ENCODE data around the gene NSFL1C.

The NSFL1C gene

DNA sequence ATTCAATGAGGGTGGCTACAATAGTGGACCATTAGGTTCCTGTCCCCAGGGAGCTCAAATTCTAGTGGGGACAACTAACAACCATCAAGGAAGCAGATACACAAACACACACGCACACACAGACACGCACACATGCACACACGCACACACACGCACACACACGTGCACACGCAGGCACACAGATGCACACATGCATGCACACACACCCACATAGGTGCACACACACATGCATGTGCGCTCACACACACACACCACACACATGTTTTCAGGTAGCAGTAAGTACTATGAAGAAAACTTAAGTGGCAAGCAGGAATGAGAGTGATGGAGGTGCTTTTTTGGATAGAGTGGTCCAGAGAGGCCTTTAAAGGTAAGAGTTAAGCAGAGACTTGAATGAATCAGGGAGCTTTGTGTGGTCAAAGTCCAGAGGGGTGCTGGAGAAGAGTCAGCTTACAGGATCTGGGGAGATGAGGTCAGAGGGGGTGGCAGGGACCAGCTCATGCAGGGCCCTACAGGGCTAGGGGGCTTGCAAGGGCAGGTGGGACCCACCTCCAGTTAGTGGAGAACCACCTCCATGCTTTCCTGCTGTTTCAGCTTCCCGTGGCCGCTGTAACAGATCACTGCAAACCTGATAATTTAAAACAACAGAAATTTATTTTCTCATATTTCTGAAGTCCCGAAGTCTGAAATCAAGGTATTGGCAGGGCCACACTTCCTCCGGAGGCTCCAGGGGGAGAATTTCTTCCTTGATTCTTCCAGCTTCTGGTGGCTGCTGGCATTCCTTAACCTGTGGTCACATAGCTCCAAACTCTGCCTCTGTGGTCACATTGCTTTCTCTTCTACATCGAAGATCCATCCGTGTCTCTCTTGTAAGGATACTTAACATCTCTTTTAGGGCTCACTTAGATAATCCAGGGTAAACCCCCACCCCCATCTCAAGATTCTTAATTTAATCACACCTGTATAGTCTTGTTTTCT, 6.9 kb upstream of the NSFL1C start:
- TF ChIP-seq GATA3 (IDR thresholded peaks at IDR 0.05; ENCODE audit: low read depth, low read length) (no peak), GATA2 (IDR thresholded peaks at IDR 0.05; ENCODE audit: low read depth, low read length) (no peak)

DNA sequence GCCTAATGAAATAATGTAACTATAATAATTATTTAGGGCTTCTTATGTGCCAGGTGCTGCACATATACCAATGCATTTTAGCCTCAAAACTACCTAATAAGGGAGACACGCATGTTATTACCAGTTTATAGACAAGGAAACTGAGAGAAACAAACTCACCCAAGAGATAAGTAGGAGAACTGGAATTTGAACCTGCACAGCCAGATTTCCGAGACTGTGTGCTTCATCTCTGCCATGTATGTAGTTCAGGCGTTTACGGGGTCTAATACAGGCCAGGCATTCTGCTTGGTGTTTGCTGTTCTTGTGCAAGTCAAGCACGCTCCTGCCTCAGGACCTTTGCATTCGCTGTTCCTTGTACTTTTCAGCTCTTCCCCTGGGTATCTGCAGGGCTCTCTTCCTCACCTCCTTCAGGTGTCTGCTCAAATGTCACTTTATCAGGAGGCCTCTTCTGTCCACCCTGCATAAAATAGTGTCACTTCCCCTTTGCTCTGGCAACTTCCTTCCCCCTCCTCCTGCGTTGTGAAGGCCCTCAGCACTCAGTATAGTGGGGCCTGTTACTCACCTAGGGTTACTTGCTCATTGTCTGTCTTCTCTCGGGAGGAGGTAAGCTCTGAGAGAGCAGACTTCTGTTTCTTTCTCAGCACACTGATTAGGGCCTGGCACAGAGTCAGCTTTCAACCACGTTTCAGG, 6.1 kb upstream of the NSFL1C start:
- TF ChIP-seq GATA2 (IDR thresholded peaks at IDR 0.05; ENCODE audit: low read depth, low read length) = no peak
- TF ChIP-seq GATA3 (IDR thresholded peaks at IDR 0.05; ENCODE audit: low read depth, low read length) = no peak

DNA sequence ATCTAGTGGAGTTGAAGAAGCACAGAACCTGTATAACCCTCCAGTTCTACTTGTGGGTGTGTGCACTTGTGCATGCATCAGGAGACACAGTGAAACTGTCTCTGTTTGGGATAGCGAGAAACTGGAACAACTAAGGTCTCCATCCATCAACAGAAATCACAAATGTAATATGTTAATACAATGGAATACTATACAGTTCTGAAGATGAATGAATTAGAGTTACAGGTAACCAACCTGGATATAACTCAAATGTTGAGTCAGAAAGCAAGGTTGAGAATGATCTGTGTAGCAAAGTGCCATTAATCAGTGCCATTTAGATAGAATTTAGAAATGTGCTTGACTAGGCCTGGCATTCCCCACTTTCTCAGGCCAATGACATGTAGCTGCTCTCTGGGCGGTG, 4.6 kb upstream of the NSFL1C start:
- TF ChIP-seq GATA3 (IDR thresholded peaks at IDR 0.05; ENCODE audit: low read depth, low read length) (no peak), GATA2 (IDR thresholded peaks at IDR 0.05; ENCODE audit: low read depth, low read length) (no peak)

DNA sequence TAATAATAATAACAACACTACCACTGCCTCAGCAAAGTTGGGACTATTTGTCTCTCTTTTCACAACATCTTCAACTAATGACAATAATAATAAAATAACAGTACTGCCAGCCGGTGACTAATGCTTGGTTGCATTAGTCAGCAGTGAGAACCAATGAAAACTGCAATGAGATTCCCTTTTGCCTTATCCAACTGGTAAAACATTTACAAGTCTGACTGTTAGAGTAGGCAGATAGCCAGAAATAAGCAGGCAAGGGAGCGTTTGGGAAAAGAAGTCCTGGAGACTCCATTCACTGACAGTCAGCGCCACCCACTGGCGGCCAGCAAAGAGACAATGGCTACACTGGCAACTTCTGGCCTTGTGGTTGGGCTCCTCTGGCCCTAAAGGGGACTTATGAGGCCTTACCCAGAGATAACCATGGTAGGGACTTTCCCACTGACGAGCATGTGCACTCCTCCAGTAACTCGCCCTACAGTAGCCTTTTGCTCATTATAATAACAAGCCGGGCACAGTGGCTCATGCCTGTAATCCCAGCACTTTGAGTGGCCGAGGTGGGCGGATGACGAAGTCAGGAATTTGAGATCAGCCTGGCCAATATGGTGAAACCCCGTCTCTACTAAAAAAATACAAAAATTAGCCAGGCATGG, 3.4 kb upstream of the NSFL1C start:
- TF ChIP-seq GATA2 (IDR thresholded peaks at IDR 0.05; ENCODE audit: low read depth, low read length) (no peak), GATA3 (IDR thresholded peaks at IDR 0.05; ENCODE audit: low read depth, low read length) (no peak)

DNA sequence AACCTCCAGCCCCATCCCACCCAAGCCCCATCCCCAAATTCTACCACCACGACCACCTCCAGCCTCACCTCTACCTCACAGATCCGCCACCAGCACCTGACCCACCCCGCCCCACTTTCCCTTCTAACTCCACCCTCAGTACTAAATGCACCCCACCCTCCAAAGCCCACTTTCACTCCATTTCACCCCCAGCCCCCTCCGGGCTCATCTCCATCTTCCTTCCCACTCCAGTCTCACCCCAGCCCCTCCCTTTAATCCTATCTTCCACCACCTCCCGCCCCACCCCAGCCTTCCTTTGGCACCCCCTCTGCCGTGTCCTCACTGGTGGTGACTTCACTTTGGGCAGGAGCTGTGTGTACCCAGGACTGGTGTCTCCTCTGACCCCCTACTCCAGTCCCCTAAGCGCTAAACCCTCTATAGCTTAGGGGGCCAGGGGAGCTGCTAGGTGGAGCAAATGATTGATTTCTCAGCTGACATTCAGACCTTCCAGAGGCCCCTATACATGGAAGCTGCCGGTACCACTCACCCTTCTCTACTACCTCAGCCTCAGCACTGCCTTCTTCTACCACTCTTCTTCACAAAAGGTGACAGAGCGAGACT, 2.8 kb upstream of the NSFL1C start:
- TF ChIP-seq GATA3 (IDR thresholded peaks at IDR 0.05; ENCODE audit: low read depth, low read length) (no peak), GATA2 (IDR thresholded peaks at IDR 0.05; ENCODE audit: low read depth, low read length) (no peak)

DNA sequence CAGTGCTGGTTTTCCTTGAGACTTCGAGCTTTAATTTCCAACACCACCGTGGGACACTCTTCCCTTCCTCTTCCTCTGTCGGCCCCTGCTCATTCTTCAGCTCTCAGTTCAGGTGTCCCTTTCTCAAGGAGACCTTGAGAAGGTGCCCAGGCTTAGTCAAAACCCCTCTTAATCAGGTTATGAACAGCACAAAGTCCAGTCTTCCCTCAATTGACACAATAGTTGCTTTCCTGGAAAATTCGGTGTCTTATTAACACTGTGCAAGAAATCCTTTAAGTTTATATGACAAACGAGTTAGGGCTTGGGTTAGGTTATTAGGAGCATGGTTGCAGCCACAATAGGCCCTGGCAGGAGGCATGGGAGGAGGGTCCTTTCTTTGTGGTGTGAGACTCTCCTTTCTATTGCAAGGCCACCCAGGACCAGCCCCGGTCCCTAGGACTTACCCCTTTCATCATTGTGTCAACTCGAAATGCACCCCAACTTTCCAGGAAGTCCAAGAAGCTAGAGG, 1.5 kb upstream of the NSFL1C start:
- TF ChIP-seq GATA3 (IDR thresholded peaks at IDR 0.05; ENCODE audit: low read depth, low read length) (no peak), GATA2 (IDR thresholded peaks at IDR 0.05; ENCODE audit: low read depth, low read length) (no peak)

DNA sequence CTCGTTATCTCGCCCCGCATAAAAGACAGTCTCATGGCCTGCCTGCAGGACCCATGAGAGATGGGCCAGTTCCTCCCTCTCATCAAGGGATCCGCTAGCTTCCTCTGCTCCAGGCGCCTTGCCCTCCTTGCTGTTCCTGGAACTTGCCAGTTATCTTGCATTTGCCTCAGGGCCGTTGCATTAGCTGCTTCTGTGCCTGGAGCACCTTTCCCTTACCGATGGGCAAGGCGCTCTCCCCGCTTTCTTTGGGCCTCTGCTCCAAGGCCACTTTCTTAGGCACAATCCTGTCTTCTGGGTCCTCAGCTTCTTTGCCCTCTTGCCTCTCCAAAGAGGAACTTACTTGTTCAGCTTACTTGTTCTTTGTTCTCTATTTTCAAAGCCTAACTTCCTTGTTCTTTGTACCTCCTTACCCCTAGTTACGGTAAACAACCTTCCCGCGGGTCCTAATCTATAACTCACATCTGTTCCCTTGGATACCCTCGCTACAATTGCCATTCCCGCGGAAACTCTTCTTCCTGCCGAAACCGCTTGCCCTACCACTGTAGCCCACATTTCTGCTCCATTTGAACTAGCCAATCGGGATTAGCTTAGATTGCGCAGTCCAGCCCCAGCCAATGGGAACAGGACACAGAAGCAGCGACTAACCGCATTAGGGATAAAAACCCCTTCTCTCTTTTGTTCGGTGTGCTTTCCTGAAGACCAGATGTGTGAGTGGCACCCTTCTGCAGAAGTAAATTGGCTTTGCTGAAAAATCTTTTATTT, 887 bp upstream of the NSFL1C start:
- TF ChIP-seq GATA3 (IDR thresholded peaks at IDR 0.05; ENCODE audit: low read depth, low read length) (no peak), GATA2 (IDR thresholded peaks at IDR 0.05; ENCODE audit: low read depth, low read length) (no peak)

DNA sequence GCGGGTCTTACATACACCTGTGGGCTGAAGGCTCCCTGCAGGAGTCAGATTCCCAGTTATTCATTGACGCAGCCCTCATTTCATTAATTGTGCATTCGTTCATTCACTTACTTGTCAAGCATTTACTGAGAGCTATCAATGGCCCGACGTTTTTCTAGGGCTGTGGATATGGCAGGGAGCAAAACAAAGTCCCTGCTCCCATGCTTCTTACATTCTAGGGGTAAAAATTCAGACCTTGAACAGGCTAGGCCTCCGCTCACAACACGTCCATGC, 369 bp upstream of the NSFL1C start:
- TF ChIP-seq GATA3 (IDR thresholded peaks at IDR 0.05; ENCODE audit: low read depth, low read length) = no peak
- TF ChIP-seq GATA2 (IDR thresholded peaks at IDR 0.05; ENCODE audit: low read depth, low read length) = no peak

DNA sequence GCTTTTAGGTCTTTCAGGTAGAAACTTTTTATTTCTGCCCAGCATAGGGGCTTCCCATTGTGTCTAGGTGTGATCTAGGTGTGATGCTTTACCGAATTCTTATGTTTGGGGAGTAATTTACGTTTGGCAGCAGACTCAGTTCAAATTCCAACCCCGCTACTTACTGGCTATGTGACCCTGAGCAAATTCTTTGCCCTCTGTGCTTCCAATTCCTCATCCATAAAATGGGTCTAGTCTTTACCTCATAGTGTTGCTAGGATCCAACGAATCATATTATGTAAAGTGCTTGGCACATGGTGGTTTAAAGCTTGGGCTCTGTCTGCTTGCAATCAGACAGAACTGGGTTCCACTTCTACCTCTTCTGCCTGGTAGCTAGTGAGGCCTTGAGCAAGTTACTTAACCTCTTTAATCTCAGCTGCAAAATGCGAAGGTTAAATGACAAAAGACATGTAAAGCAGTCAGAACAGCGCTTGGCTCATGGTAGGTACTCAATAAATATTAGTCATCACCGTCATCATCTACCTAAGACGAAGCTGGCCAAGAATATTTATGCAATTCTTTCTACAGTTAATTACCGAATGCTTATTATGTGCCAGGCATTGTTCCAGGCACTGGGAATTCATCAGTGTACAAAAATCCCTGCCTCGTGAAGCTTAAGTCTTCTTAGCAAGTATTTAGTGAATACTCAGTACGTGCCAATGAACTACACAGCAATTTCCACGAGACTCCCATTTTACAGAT, 1.0 kb downstream of the NSFL1C start:
- TF ChIP-seq GATA2 (IDR thresholded peaks at IDR 0.05; ENCODE audit: low read depth, low read length) (no peak), GATA3 (IDR thresholded peaks at IDR 0.05; ENCODE audit: low read depth, low read length) (no peak)

DNA sequence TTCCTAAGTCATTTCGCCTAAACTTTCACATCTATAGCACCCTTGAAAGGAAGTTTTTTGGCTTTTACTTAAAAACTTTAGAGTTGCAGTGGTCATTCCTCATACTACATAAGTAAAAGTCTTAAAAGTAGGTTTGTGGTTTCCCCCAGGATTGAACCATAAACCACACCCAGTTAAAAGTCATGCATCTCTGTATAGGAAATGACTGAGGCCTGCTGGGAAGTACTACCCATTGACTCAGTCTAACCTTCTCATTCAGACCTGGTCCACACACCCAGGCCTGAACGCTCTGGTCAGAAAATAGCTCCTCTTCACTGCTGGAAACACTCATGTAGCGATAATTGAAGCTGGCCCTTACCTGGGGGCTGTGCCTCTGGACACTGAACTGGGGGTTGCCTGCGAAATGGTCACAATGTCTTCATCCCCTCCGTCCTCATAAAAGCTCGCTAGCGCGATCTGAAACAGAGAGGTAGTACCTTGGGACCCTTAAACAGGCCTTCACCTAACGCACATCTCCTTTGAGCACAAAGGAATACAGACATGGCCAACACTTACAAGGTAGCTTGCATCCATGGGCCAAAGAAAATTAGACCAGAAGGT, 2.6 kb downstream of the NSFL1C start:
- no peak for TF ChIP-seq GATA3 (IDR thresholded peaks at IDR 0.05; ENCODE audit: low read depth, low read length)
- no peak for TF ChIP-seq GATA2 (IDR thresholded peaks at IDR 0.05; ENCODE audit: low read depth, low read length)

DNA sequence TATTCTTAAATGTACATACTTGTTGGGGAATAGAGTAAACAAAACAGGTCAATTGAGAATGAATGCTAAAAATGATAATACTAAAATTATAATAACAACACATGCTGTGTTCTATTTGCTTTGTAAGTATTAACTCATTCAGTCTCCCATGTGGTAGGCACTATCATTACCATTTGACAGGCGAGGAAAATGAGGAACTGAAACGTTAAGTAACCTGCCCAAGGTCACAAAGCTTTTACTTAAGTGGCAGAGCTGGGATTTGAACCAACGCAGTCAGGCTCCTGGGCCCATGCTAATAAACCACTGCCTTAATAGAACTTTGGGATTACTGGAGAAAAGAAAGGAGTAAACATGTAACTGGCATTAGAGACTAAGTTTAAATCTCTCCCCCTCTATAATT, 3.8 kb downstream of the NSFL1C start:
- no peak for TF ChIP-seq GATA3 (IDR thresholded peaks at IDR 0.05; ENCODE audit: low read depth, low read length)
- TF ChIP-seq GATA2 (IDR thresholded peaks at IDR 0.05; ENCODE audit: low read depth, low read length) = no peak

DNA sequence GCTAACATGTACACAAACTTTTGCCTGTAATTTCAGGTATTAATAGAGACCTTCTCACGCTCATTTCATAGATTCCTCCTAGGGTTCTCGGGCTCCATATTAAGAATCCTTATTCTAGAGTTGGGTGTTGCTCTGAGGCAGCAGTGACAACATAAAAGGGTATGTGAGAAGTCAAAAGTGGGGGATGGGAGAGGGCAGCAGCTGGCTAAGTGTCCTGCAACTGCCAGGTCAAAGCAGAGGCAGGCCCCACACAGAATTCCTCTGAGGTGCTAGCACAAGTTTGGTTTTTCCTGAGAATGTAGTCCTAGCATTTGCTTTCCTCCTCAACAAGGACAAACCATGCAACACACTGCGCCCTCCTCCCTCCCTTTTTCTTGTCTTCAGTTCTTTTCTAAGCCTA, 4.6 kb downstream of the NSFL1C start:
- no peak for TF ChIP-seq GATA2 (IDR thresholded peaks at IDR 0.05; ENCODE audit: low read depth, low read length)
